Stimulated activated naive CD8-positive, alpha-beta T cell treated with anti-CD3 and anti-CD28 coated beads, Interleukin-15, amount 100 ng/mL, for 72 hours (primary cell): Measurements from ENCODE around the gene STK32C.
A peak's percentile ranks its signal among the peaks of the same experiment; 100 is the strongest.
"Not testable (repeated sequence)": the region's sequence is repeated elsewhere in the genome, so short reads cannot be mapped to it uniquely, and the experiment has no call there.

ENCODE experiments used
- ATAC-seq: fragments of 150-1000 bp; cut with Tn5 transposase; 2 replicates; pipeline ENCODE4 v1.10.0; 2021; ENCODE audit warnings: mild to moderate bottlenecking, moderate library complexity
- DNase-seq, 2 donors: peaks; one replicate each; pipeline ENCODE4 v3.0.0; 2021 to 2022
- H3K27ac Mint-ChIP-seq, 2 donors: one replicate each; pipeline ENCODE4 v1.8.0; 2022; ENCODE audit warnings: mild to moderate bottlenecking in 2 of 2, mixed read lengths in 2 of 2, moderate library complexity in 2 of 2
- H3K27me3 Mint-ChIP-seq: one replicate; pipeline ENCODE4 v1.8.0; 2022; ENCODE audit warnings: mixed read lengths
- H3K4me1 Mint-ChIP-seq: one replicate; pipeline ENCODE4 v1.8.0; 2022; ENCODE audit warnings: mild to moderate bottlenecking, mixed read lengths
- H3K4me3 Mint-ChIP-seq, 2 donors: one replicate each; pipeline ENCODE4 v1.8.0; 2022; ENCODE audit warnings: mild to moderate bottlenecking in 2 of 2, mixed read lengths in 2 of 2, moderate library complexity in 1 of 2
- H3K9me3 Mint-ChIP-seq, 2 donors: one replicate each; pipeline ENCODE4 v1.8.0; 2022; ENCODE audit warnings: mixed read lengths in 2 of 2

STK32C gene

DNA sequence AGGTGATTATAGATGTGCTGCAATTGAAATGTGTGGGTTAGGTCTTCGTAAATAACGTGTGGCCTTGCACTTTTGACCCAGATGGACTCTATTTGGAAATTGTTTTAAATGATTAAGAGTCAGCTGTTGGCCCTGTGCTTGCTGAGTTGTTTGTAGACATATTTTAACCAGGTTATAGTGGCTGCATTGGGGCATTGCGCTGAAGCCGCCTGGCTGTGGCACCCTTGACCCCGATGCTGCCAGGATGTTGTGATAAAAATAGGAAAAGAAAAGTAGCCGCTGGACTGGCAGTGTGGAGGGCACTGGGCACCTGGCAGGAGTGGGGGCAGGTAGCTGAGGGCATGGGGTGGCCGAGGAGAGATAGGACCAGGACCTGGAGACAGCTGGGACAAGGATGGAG, 37.6 kb upstream of the STK32C start:
- Mint-ChIP-seq H3K4me1 (no peaks in the 10 kb centered on the region), H3K27ac (no peak overlapping the region), H3K27me3 (no peaks in the 10 kb centered on the region), H3K4me3 (no peak overlapping the region), H3K9me3 (peaks cover 0 to 5% of the 10 kb centered on the region in 2 donors)
- DNase-seq (no peak), ATAC-seq (no peak)

DNA sequence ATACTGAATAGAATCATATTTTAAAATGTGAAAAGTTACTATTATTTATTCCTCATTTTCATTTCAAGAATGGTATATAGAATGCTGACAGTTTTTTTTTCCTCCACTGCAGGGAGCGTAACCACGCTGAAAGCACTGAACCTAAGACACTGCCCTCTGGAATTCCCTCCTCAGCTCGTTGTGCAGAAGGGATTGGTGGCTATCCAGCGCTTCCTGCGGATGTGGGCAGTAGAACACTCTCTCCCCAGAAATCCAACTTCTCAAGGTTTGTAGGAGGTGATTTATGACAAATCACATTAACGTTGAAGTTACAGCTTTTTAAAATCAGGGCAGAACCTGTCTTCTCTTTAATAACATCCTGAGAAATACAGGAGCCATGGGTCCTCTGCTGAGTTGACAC, 36.6 kb upstream of the STK32C start:
- Mint-ChIP-seq H3K9me3 (peaks cover 0 to 5% of the 10 kb centered on the region in 2 donors), H3K4me3 (no peak overlapping the region), H3K27ac (no peak overlapping the region), H3K27me3 (no peaks in the 10 kb centered on the region), H3K4me1 (no peaks in the 10 kb centered on the region)
- ATAC-seq (no peak), DNase-seq (no peak)

DNA sequence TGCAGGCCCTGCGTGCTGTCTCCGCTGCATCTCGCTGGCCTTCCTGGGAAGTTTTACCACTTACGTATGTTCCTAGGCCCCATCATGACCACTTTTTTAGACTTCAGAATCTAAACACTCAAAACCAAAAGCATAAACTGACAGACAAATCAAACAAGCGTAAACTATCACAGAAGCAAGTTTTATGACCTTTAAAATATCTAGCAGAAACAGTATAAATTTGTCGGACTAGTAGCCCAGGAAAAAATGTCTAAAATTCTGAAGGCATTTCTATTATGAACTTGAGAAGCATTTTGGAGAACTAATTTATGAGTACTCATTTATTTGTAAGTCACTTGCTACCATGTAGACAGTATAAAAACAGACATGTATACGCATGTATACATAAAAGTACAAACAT, 34.8 kb upstream of the STK32C start:
- H3K4me1 Mint-ChIP-seq: peaks cover 2% of the 10 kb centered on the region
- ATAC-seq (no peak), DNase-seq (no peak)
- H3K4me3 Mint-ChIP-seq: no peak overlapping the region
- peaks cover 0 to 5% of the 10 kb centered on the region in 2 donors for H3K9me3 Mint-ChIP-seq
- no peaks in the 10 kb centered on the region for H3K27me3 Mint-ChIP-seq
- H3K27ac Mint-ChIP-seq: no peak overlapping the region

DNA sequence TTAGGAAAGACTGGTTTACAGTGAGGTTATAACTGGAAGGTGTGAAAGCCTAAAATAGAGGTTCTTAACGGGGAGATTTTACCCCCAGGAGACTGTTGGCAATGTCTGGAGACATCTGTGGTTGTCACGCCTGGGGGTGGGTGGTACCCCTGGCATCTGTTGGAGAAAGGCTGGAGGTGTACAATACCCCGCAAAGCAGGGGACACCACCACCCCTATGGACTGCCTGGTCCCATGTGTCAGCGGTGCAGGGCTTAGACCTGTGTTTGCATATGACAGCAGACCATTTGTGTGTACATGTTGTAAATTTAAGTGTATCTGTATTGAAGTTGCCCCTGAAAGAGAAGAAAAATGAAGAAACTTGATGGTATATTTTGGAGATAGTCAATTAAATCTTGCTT, 34.0 kb upstream of the STK32C start:
- no peaks in the 10 kb centered on the region for H3K27me3 Mint-ChIP-seq
- H3K9me3 Mint-ChIP-seq: peaks cover 0 to 5% of the 10 kb centered on the region in 2 donors
- H3K27ac Mint-ChIP-seq: no peak overlapping the region

DNA sequence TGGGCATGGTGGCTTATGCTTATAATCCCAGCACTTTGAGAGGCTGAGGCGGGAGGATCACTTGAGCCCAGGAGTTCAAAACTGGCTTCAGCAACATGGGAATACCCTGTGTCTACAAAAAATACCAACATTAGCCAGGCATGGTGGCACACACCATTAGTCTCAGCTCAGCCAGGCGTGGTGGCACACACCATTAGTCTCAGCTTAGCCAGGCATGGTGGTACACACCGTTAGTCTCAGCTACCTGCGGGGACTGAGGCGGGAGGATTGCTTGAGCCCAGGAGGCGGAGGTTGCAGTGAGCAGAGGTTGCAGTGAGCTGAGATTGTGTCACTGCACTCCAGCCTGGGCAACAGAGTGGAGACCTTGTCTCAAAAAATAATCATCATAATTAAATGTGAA, 33.3 kb upstream of the STK32C start:
- DNase-seq (no peak), ATAC-seq (no peak)
- Mint-ChIP-seq H3K4me3 (no peak overlapping the region), H3K4me1 (peaks cover 18% of the 10 kb centered on the region), H3K27ac (no peak overlapping the region), H3K27me3 (no peaks in the 10 kb centered on the region), H3K9me3 (peaks cover 0 to 5% of the 10 kb centered on the region in 2 donors)

More for the DNA sequence above, 34.0 kb upstream of the STK32C start:
- no peak for DNase-seq
- Mint-ChIP-seq H3K4me3 (no peak overlapping the region), H3K4me1 (peaks cover 10% of the 10 kb centered on the region)
- no peak for ATAC-seq

DNA sequence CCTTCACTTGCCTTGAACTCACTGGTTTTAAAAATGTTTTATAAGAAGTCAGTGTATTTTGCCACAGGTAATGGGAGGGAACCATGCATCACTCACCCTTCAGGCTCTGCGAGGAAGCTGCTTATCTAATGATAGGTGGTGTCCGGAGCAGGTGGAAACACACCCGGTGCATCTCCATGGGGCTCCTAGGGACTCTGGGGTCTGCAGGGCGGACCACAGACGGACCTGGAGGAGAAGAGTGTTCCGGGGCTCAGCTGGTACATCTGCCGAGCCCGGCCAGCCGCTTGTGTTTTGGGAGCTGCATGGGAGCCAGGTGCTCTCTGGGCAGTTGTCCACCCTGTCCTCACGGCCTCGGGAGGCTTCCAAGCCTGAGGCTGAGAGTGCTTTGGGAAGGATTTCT, 31.5 kb upstream of the STK32C start:
- Mint-ChIP-seq H3K4me1 (peaks cover 27% of the 10 kb centered on the region), H3K9me3 (peaks cover 0 to 5% of the 10 kb centered on the region in 2 donors), H3K4me3 (no peak overlapping the region), H3K27me3 (no peaks in the 10 kb centered on the region), H3K27ac (no peak overlapping the region)
- no peak for DNase-seq
- no peak for ATAC-seq

DNA sequence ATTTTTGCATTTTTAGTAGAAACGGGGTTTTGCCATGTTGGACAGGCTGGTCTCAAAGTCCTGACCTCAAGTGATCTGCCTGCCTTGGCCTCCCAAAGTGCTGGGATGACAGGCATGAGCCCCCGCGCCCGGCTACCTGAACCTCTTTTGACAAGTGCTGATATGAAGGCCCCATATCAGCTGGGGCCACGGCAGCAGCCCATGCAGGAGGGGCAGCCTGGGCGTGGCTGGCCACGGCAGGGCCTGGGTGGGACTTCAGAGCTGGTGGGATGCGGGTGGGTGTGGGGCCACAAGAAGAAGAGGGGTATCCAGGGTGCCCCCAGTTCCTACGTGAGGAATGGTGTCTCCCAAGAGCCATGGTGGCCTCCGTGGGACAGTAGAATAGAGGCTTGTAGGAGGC, 31.1 kb upstream of the STK32C start:
- DNase-seq: no peak
- H3K27me3 Mint-ChIP-seq: no peaks in the 10 kb centered on the region
- H3K4me3 Mint-ChIP-seq: no peak overlapping the region
- H3K9me3 Mint-ChIP-seq: peaks cover 0 to 5% of the 10 kb centered on the region in 2 donors
- H3K27ac Mint-ChIP-seq: no peak overlapping the region
- ATAC-seq: no peak
- peaks cover 31% of the 10 kb centered on the region for H3K4me1 Mint-ChIP-seq

DNA sequence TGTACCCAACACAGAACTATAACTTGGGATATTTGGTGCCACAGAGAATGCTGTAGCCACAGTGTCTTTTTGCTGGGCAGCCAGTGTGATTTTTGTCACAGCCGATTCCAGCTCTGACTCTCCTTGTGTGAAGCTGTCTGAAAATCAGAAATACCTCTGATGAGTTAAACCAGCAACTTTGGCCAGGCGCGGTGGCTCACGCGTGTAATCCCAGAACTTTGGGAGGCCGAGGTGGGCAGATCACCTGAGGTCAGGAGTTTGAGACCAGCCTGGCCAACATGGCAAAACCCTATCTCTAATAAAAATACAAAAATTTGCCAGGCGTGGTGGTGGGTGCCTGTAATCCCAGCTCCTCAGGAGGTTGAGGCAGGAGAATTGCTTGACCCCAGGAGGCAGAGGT, 30.1 kb upstream of the STK32C start:
- not testable (repeated sequence) for H3K27me3 Mint-ChIP-seq, H3K9me3 Mint-ChIP-seq, DNase-seq, ATAC-seq
- Mint-ChIP-seq H3K27ac (peak overlapping the region; percentile 2 to 59), H3K4me3 (peak overlapping the region; percentile 82 to 91), H3K4me1 (peaks cover 41% of the 10 kb centered on the region)

DNA sequence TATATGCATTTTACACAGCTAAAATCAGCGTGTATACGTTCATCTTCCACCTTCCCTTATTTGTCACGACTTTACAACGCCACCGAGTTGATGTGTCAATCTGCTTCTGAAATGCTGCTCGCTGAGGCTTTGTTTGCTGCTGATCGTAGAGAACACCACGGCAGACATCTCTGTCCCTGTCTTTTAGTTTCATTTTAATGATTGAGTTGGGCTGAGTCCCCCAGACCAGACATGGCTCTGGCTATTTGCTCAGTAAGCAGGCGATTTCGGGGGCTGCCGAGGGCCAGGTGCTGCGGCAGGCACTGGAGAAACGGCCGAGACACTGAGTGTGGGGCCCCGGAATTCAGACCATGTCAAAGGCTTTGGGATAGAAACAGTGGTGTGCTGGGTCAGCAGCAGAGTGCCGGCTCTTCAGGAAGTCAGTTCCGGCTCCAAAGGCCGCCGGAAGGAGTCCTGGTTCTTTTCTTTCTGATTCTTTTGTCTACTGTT, 29.2 kb upstream of the STK32C start:
- no peak for ATAC-seq
- peaks cover 49% of the 10 kb centered on the region for H3K4me1 Mint-ChIP-seq
- no peaks in the 10 kb centered on the region for H3K27me3 Mint-ChIP-seq
- no peaks in the 10 kb centered on the region for H3K9me3 Mint-ChIP-seq
- DNase-seq: peak in 1 of 2 donors; percentile 27
- peak overlapping the region; percentile 82 to 91 for H3K4me3 Mint-ChIP-seq
- peak overlapping the region; percentile 91 to 97 for H3K27ac Mint-ChIP-seq

DNA sequence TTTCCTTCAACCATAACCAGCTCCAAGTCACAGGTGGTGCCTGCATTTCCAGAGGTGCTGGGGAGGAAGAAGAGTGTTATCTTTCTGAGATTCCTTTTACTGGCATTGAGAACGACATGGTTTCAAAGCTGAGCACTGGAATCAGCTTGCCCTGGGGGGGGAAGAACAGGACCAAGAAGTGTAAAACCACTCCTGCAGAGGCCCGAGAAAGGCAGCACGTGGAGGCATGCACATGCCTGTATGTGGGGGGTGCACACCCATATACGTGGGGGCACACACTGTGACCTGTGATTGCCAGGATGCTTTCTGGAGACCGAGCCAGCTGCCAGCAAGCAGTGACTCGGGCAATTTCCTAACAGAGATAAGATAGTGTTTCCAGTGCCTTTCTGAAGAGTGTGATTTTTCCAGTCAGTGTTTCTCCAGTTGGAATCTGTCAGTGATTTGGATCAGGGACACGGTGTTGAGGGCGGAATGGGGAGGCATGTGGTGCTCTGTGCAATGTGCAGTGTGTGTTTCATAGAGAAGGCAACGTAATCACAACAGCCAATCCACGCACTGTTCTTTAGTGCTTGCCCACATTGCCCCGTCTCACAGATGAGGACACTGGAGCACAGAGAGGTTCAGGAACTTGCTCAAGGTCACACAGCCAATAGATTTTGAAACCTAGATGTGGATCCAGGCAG, 28.5 kb upstream of the STK32C start:
- Mint-ChIP-seq H3K4me3 (peak overlapping the region; percentile 51 to 59), H3K27ac (no peak overlapping the region), H3K27me3 (no peaks in the 10 kb centered on the region), H3K9me3 (no peaks in the 10 kb centered on the region), H3K4me1 (peaks cover 57% of the 10 kb centered on the region)
- no peak for DNase-seq
- no peak for ATAC-seq

DNA sequence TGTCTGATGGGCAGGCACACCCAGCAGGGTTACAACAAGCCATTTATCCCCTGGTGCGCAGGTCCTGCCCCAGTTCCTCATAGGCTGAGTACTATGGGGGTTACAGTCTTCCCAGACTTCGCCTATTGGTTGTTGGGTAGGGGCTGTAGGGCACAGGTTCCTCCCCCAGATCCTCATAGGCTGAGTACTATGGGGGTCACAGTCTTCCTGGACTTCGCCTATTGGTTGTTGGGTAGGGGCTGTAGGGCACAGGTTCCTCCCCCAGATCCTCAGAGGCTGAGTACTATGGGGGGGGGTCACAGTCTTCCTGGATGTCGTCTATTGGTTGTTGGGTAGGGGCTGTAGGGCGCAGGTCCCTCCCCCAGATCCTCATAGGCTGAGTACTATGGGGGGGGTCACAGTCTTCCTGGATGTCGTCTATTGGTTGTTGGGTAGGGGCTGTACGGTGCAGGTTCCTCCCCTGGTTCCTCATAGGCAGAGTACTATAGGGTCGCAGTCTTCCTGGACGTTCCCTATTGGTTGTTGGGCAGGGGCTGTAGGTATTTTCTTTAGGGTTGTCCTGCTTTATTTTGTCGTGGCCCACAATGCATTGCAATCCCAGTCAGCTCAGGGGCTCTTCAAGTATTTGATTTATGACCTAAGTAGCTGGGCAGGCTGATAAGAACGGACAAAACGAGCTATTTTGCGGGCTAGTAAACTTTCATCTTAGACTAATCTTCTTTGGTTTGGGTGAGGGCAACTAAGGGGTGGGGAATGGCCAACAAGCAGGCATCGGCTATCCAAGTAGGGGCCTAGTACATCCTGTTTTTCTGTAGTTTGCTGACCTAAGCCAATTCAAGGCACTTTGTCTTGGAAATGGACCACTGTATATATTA, 27.7 kb upstream of the STK32C start:
- Mint-ChIP-seq H3K4me1 (peaks cover 58% of the 10 kb centered on the region), H3K4me3 (peak overlapping the region in 1 of 2 donors; percentile 3), H3K27ac (no peak overlapping the region), H3K27me3 (no peaks in the 10 kb centered on the region), H3K9me3 (no peaks in the 10 kb centered on the region)
- DNase-seq (no peak), ATAC-seq (peak; percentile 8)

DNA sequence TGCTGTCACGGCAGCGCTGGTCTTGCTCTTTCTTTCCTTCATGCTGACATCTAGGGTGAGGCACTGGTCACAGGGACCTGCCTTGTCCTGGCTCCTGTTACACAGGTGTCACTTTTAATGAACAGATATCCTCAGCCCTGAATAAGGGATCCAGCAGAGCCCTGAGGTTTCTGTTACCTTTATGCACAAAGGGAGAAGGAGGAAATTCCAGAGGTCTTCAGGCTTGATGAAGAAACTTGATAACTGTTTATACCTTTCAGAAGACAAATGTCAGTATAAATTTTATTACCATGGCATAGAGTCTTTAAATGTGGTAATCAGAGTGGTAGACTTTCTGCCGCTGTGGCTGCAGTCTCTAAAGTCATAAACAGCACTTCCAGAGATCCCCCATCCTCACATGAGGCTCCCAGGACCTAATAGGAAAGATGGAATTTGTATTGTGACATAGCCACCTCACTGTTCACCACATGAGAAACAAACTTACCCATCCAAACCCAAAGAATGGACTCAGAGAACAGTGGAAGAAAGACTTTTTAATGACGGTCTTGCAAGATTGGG, 27.0 kb upstream of the STK32C start:
- DNase-seq (no peak), ATAC-seq (no peak)
- no peaks in the 10 kb centered on the region for H3K9me3 Mint-ChIP-seq
- H3K4me1 Mint-ChIP-seq: peaks cover 65% of the 10 kb centered on the region
- no peaks in the 10 kb centered on the region for H3K27me3 Mint-ChIP-seq
- H3K27ac Mint-ChIP-seq: no peak overlapping the region
- no peak overlapping the region for H3K4me3 Mint-ChIP-seq

DNA sequence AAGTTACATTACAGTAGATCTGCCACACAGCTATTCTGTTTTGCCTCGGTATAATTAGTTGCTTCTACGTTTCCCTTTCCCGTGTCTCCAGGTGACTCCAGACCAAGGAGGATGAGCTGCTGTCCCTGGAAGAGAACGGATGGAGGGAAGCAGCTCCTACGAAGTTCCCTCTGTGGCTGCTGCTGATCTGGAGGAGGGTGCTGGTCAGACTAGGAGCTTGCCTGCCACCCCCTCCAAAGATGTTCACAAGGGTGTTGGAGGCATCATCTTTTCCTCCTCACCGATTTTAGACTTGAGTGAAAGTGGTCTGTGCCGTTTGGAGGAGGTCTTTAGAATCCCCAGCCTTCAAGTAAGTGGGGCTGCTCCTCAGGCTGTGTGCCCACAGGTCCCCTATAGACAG, 25.6 kb upstream of the STK32C start:
- no peaks in the 10 kb centered on the region for H3K27me3 Mint-ChIP-seq
- DNase-seq (no peak), ATAC-seq (no peak)
- no peaks in the 10 kb centered on the region for H3K9me3 Mint-ChIP-seq
- H3K4me1 Mint-ChIP-seq: peaks cover 79% of the 10 kb centered on the region
- H3K4me3 Mint-ChIP-seq: peak overlapping the region; percentile 93 to 96
- no peak overlapping the region for H3K27ac Mint-ChIP-seq

DNA sequence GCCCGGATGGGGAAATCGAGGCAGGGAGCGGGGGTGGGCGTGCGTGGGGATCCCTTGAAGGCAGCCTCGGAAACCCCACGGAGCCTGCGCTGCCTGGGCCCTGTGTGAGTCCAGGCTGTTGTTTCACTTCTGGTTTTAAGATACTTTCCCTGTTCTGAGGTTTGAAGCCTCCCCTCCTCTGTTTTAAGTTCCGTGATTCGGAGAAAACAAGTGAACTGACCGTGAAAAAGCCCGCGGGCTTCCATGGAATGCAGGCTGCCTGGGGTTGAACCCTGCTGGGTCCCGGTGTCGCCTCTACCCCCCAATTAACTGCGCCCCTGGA, 24.6 kb upstream of the STK32C start:
- no peaks in the 10 kb centered on the region for H3K9me3 Mint-ChIP-seq
- ATAC-seq (peak; percentile 59), DNase-seq (no peak)
- peaks cover 85% of the 10 kb centered on the region for H3K4me1 Mint-ChIP-seq
- H3K27me3 Mint-ChIP-seq: no peaks in the 10 kb centered on the region
- H3K4me3 Mint-ChIP-seq: peak overlapping the region; percentile 93 to 96
- peak overlapping the region in 1 of 2 donors; percentile 94 for H3K27ac Mint-ChIP-seq

DNA sequence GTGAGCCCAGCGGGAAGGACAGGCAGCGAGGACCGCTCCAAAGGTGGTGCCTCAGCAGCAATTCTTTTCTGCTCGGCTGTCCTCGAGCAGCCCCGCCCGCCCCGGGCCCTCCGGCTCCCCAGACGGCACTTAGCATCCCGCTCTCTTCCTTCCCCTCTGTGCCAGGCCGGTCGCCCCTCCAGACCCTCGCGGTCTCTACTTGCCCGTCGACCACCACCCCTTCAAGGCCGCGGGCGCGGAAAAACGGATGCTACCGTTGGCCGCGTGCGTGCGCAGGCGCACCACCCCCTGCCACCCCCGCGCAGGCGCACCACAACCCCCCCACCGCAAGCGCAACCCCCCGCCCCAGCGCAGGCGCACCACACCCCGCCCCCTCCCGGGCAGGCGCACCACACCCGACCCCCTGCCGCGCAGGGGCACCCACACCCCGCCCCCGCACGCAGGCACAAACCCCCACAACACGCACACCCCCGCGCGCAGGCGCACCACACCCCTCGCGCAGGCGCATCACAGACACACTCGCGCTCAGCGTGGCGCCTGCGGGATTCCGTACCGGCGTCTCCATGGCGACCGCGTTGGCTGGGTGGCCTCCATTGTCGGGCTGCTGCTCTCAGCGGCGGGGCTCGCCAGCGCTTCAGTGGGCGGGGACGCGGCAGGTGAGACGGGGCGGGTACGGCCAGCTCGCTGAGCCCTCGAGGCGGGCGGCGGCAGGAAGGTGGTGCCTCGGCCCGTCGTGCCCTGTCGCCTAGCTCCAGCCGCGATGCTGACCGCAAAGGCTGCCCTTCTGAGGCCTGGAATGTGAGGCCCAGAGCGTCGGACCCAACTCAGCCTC, 24.1 kb upstream of the STK32C start, which contains the start of gene LRRC27:
Gene LRRC27 (plus strand): TSS at position 593 of the 832 bp plus-strand sequence. CDS start 1,332 bp downstream, outside the sequence.
- H3K27ac Mint-ChIP-seq: peak within 1 kb of the TSS; percentile 94 to 99
- peak within 1 kb of the TSS; percentile 93 to 96 for H3K4me3 Mint-ChIP-seq
- ATAC-seq (peak; percentile 94), DNase-seq (peak; percentile 99)
- peaks cover 85% of the 10 kb centered on the region for H3K4me1 Mint-ChIP-seq
- no peaks in the 10 kb centered on the region for H3K9me3 Mint-ChIP-seq
- no peaks in the 10 kb centered on the region for H3K27me3 Mint-ChIP-seq
